HepG2 (cell line): ENCODE results near the gene ERCC2.

Experiments
- CENPX ChIP-seq: sonication (generic); formaldehyde crosslinking; IDR thresholded peaks from 2 replicates; pipeline ENCODE4 v1.9.0; 2021; ENCODE audit warnings: mild to moderate bottlenecking, missing genetic modification reagents, moderate library complexity
- FOXP1 ChIP-seq, 2 experiments: fragments of 450-650 bp in 1 of 2; IDR thresholded peaks; 2 replicates each; pipeline ENCODE4 v1.6.1; 2017 to 2018; ENCODE audit warnings: antibody characterized with exemption in 1 of 2
- GABPB1 ChIP-seq: IDR thresholded peaks from 2 replicates; pipeline ENCODE4 v1.6.1; 2016; ENCODE audit warnings: mild to moderate bottlenecking, missing genetic modification reagents, moderate library complexity, missing compliant biosample characterization
- HDAC2 ChIP-seq: sonication (generic); formaldehyde crosslinking; IDR thresholded peaks from 2 replicates; pipeline ENCODE4 v1.4.0; 2020; ENCODE audit warnings: missing genetic modification reagents
- HMGXB4 ChIP-seq, 2 experiments: sonication (generic) in 1 of 2; formaldehyde crosslinking in 1 of 2; IDR thresholded peaks; 2 replicates each; pipeline versions ENCODE4 v1.4.0 to v1.6.1; 2018 to 2020; ENCODE audit warnings: missing genetic modification reagents in 2 of 2, borderline replicate concordance in 1 of 2, low read depth in 1 of 2, mild to moderate bottlenecking in 1 of 2, missing biosample characterization in 1 of 2
- PCBP1 ChIP-seq: fragments of 200-400 bp; formaldehyde crosslinking; IDR thresholded peaks from 2 replicates; pipeline ENCODE4 v1.6.1; 2017; ENCODE audit warnings: mild to moderate bottlenecking, low read depth, low read length, borderline replicate concordance
- TF ChIP-seq, protein P1 (sequence below): sonication (generic); formaldehyde crosslinking; IDR thresholded peaks from 2 replicates; pipeline ENCODE4 v1.5.0; 2020; ENCODE audit warnings: mild to moderate bottlenecking, missing genetic modification reagents, moderate library complexity

- TF ChIP-seq HDAC2 (CRISPR knock-in tag) (no peak), GABPB1 (CRISPR knock-in tag) (no peak), CENPX (CRISPR knock-in tag) (no peak), PCBP1 (no peak), FOXP1 (IDR thresholded peaks at IDR 0.05) (no peak), FOXP1 (CRISPR knock-in tag; IDR thresholded peaks at IDR 0.05) (no peak), HMGXB4 (CRISPR knock-in tag; IDR thresholded peaks at IDR 0.05; ENCODE audit: borderline replicate concordance in 1 of 2, low read depth in 1 of 2) (no peak)
- TF ChIP-seq, protein P1, sequence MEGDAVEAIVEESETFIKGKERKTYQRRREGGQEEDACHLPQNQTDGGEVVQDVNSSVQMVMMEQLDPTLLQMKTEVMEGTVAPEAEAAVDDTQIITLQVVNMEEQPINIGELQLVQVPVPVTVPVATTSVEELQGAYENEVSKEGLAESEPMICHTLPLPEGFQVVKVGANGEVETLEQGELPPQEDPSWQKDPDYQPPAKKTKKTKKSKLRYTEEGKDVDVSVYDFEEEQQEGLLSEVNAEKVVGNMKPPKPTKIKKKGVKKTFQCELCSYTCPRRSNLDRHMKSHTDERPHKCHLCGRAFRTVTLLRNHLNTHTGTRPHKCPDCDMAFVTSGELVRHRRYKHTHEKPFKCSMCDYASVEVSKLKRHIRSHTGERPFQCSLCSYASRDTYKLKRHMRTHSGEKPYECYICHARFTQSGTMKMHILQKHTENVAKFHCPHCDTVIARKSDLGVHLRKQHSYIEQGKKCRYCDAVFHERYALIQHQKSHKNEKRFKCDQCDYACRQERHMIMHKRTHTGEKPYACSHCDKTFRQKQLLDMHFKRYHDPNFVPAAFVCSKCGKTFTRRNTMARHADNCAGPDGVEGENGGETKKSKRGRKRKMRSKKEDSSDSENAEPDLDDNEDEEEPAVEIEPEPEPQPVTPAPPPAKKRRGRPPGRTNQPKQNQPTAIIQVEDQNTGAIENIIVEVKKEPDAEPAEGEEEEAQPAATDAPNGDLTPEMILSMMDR (CRISPR knock-in tag), result no peak
Measured at GRCh38 chr19:45323671-45324081, 46.7 kb downstream of the ERCC2 start.
